NCI-H1436 treated with DMSO at 0.1 percent for 48 hours (cell line): ENCODE data around the gene MAMDC4.

ENCODE experiments used
- DNase-seq: peaks from one replicate; lab custom pipeline; 2025; lab: John Stamatoyannopoulos, UW

Gene MAMDC4

DNA sequence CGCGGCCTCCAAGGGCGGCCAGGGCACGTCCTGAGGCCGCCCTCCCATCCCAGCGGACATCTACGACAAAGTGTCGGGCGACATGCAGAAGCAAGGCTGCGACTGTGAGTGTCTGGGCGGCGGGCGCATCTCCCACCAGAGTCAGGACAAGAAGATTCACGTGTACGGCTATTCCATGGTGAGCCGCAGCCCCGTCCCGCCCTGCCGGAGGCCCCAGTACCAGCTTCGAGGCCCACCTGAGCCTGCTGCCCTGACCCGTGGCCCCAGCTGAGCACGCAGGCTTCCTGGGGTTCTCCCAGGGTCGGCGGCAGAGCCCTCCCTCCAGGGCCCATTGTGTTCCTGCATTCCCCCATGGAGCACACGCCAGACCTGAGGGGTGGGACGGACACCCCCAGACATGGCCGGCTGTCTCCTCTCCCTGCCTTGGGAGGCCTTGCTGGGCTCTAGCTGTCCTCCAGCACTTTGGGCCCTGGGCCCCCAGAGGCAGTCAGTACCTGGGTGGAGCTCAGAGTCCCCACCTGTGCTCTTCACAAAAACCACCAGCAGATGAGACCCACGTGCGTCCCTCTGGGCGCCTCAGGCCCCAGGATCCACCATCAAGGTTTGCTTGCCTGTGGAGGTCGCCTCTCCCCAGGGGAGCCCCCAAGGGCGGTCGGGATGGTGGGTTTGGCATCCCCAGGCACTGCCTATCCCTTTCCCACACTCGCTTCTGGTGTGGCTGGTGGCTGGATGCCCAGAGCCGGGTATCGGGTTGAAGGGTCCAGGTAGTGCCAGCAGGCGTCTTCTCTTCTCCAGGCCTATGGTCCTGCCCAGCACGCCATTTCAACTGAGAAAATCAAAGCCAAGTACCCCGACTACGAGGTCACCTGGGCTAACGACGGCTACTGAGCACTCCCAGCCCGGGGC lies 1.9 kb upstream of the MAMDC4 start:
- DNase-seq: no peak

DNA sequence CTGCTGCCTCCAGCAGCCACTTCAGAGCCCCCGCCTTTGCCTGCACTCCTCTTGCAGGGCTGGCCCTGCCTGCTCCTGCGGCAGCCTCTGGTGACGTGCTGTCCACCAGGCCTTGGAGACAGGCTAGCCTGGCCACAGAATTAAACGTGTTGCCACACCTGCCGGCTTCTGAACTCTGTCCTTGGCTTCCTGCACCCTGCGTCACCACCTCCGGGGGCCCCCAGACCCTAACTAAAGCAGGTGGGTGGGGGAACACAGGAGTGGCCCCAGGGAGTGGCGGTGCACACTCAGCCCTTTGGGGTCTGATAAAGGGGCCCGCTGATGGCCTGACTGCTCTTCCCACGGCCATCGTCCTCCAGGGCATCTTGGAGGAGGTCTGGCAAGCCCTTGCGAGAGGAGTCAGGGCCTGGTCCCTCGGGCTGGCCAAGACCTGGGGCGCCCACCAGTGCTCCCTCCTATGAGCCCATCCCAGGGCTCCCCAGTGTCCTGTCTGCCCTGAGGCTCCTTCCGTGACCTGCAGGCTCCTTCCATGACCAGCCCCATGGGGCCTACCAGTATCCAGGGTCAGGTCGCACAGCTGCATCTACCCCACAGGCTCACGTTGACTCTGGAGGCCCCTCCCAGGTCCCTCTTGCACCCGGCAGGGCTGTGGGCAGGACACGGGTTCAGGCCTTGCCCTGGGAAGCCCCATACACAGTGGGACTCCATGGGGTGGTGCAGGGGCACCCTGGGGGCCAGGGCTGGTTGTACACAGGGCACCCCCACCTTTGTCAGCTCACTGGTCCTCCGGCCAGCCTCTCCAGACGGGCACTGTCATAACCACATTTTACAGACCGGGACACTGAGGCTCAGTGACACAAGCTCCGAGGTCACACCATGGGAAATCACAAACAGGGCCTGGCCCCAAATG lies 1.0 kb upstream of the MAMDC4 start:
- no peak for DNase-seq

DNA sequence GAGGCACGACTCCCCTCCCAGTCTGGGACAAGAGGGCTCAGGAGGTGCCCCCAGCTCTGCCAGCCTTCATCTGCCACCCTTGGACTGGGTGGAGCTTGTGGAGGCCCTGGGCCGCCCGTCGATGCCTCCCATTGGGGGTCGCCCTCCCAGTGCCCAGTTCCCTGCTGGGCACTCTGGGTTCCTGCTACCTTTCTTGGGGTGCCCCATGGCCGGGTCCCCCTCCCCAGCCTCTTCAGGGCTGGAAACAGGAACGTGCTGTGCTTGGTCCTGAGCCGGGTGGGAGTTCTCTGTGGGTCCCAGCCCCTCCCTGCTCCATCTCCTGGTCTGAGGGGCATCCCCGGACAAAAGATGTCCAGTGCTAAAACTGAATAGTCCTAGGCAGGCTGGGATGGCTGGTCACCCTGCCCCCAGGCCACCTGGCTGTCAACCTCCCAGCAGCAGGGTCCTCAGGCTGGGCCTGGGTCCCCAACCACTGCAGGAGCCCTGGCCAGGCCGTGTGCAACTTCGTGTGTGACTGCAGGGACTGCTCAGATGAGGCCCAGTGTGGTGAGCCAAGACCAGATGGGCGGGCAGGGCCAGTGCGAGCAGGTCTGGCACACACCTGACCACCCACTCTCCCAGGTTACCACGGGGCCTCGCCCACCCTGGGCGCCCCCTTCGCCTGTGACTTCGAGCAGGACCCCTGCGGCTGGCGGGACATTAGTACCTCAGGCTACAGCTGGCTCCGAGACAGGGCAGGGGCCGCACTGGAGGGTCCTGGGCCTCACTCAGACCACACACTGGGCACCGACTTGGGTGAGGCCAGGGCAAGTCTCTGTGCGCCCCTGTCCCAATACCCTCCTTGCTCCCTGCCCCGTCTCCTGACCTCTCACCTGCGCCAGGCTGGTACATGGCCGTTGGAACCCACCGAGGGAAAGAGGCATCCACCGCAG lies 784 bp downstream of the MAMDC4 start:
- DNase-seq: no peak

DNA sequence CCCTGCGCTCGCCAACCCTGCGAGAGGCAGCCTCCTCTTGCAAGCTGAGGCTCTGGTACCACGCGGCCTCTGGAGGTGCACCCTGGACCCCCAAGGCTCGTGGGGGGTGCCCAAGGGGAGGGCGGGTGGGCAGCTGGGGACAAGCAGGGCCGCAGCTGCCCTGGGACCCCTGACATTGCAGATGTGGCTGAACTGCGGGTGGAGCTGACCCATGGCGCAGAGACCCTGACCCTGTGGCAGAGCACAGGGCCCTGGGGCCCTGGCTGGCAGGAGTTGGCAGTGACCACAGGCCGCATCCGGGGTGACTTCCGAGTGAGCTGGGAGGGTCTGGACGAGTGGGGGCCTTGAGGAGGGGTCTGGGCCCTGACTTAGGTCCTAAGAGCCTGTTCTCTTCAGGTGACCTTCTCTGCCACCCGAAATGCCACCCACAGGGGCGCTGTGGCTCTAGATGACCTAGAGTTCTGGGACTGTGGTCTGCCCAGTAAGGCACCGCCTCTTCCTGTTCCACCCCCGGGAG lies 1.5 kb downstream of the MAMDC4 start:
- DNase-seq: no peak

DNA sequence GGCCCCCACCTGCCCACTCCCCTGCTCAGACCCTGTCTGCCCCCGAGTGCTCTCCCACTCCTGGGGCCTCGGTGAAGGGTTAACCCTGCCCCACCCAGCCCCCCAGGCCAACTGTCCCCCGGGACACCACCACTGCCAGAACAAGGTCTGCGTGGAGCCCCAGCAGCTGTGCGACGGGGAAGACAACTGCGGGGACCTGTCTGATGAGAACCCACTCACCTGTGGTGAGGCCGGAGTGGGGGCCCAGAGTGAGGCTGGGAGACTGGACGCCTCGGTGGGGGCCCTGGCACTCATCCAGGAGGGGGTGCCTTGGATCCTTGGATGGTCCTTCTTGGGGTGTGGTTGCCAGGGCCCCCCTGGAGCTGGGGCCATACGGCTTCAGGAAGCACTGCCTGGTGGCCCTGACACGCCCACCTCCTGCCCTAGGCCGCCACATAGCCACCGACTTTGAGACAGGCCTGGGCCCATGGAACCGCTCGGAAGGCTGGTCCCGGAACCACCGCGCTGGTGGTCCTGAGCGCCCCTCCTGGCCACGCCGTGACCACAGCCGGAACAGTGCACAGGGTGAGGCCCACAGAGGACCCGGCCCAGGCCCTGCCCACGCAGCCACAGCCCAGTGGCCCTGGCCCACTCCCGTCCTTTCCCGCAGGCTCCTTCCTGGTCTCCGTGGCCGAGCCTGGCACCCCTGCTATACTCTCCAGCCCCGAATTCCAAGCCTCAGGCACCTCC lies 2.1 kb downstream of the MAMDC4 start:
- DNase-seq: no peak

DNA sequence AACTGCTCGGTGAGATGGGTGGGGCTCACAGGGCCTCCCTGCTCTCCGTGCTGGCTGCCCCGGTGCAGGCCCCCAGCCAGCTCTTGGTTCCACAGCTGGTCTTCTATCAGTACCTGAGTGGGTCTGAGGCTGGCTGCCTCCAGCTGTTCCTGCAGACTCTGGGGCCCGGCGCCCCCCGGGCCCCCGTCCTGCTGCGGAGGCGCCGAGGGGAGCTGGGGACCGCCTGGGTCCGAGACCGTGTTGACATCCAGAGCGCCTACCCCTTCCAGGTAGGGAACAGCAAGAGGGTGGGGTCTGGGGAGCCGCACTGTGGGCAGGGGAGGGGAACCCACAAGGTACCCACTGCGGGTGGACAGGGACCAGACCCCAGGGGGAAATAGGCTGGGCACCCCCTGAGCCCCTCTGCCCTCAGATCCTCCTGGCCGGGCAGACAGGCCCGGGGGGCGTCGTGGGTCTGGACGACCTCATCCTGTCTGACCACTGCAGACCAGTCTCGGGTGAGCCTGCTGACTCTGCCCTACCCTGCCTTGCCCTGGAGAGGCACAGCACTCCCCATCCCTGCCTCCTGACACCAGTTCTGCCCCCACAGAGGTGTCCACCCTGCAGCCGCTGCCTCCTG lies 2.8 kb downstream of the MAMDC4 start:
- DNase-seq: no peak

DNA sequence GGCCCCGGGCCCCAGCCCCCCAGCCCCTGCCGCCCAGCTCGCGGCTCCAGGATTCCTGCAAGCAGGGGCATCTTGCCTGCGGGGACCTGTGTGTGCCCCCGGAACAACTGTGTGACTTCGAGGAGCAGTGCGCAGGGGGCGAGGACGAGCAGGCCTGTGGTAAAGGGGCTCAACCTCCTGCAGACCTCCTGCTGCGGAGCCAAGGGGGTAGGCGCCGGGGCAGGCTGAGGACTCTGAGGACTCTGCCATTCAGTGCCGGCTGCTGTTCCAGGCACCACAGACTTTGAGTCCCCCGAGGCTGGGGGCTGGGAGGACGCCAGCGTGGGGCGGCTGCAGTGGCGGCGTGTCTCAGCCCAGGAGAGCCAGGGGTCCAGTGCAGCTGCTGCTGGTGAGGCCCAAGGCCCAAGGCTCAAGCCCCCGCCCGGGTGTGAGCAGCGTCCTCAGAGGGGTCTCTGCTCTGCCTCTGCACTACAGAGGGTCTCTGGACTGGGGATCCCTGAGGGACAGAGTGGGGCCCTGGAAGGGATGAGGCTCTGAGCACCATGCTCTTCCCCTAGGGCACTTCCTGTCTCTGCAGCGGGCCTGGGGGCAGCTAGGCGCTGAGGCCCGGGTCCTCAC lies 3.4 kb downstream of the MAMDC4 start:
- DNase-seq: no peak

DNA sequence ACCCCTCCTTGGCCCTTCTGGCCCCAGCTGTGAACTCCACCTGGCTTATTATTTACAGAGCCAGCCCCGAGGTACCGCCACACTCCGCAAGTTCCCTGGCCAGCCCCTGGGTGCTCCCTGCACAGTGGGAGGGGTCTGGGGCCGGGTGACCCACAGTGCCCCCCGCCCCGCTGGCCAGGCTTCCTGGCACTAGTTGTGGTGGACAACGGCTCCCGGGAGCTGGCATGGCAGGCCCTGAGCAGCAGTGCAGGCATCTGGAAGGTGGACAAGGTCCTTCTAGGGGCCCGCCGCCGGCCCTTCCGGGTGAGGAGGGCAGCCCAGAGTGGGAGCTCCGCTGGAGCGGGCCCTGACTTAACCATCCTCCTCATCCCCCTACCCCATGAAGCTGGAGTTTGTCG lies 3.9 kb downstream of the MAMDC4 start:
- DNase-seq: no peak

DNA sequence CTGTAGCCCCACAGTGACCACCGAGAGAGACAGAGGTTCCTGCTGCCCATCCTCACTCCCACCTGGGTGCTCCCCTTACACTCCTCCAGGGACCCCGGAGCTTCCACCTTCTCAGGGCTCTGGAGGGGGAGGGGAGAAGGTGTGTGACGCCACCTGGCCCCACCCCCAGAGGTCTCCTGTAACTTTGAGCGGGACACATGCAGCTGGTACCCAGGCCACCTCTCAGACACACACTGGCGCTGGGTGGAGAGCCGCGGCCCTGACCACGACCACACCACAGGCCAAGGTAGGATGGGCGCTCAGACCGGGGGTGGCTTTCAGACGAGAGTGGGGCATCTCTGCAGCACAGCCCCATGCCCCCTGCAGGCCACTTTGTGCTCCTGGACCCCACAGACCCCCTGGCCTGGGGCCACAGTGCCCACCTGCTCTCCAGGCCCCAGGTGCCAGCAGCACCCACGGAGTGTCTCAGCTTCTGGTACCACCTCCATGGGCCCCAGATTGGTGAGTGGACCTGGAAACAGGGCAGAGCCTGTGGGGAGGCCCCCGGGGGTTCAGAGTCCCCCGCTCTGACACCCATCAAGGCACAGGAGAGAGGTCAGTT lies 4.5 kb downstream of the MAMDC4 start:
- no peak for DNase-seq

DNA sequence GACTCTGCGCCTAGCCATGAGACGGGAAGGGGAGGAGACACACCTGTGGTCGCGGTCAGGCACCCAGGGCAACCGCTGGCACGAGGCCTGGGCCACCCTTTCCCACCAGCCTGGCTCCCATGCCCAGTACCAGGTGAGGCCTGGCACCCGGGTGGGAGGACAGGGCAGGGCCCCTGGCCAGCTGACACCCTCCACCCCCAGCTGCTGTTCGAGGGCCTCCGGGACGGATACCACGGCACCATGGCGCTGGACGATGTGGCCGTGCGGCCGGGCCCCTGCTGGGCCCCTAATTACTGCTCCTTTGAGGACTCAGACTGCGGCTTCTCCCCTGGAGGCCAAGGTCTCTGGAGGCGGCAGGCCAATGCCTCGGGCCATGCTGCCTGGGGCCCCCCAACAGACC lies 5.0 kb downstream of the MAMDC4 start:
- no peak for DNase-seq

DNA sequence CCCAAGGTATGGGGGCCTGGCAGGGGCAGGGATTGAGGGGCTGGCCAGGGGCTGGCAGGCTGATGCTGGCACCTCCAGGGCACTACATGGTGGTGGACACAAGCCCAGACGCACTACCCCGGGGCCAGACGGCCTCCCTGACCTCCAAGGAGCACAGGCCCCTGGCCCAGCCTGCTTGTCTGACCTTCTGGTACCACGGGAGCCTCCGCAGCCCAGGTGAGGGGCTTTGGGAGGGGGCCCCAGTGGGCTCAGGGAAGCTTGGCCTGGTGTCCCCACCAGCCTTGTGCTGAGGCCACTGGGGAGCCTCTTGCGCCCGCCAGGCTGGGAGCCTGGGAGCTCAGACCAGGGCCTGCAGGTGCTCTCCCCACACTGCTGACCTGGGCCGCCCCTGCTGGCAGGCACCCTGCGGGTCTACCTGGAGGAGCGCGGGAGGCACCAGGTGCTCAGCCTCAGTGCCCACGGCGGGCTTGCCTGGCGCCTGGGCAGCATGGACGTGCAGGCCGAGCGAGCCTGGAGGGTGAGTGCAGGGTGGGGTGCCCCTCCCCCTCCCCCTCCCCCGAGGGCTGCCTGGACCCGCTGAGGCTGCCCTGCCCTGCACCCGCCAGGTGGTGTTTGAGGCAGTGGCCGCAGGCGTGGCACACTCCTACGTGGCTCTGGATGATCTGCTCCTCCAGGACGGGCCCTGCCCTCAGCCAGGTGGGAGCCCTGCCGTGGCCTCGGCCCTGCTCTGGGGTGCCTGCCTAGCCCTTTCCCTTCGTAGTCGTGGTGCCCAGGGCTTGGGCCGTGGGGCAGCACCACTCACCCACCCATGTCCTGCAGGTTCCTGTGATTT lies 5.7 kb downstream of the MAMDC4 start:
- no peak for DNase-seq

DNA sequence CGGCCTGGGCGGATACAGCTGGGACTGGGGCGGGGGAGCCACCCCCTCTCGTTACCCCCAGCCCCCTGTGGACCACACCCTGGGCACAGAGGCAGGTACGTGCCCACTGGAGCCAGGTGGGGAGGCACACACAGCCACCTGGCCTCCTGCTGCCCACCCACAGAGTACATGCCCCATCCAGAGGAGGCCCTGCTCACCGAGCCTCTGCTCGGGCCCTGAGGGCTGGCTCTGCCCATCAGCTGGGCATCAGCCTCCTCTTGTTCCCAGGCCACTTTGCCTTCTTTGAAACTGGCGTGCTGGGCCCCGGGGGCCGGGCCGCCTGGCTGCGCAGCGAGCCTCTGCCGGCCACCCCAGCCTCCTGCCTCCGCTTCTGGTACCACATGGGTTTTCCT lies 6.3 kb downstream of the MAMDC4 start:
- no peak for DNase-seq

DNA sequence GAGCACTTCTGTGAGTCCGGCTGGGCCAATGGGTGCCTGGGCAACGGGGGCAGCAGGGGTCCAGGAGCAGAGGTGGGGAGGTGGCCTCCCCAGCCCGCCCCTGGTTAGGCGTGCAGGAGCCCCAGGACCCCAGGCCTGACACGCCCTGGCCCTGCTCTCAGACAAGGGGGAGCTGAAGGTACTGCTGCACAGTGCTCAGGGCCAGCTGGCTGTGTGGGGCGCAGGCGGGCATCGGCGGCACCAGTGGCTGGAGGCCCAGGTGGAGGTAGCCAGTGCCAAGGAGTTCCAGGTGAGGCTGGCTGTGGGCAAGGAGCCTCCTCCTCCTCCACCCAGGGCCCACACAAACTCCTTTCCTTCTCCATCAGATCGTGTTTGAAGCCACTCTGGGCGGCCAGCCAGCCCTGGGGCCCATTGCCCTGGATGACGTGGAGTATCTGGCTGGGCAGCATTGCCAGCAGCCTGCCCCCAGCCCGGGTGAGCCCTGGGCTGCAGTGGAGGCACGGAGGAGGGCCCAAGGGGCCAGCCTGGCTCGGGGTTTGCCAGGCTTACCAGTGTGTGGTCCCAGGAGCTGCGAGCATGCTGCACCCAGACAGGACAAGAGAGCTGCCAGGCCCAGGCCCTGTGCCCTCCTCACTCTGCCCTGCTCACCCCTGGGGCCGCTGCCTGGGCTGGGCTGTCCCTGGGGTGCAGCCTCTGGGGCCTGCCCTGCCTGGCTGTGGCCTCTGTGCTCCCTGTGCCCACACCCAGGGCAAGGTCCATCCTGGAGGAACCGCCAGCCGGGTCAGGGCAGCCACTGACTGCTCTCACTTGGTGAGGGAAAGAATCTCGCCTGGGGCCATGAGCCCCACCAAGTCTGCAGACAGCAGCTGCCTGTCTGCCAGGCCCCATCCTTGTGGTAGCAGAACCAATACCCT lies 7.0 kb downstream of the MAMDC4 start:
- DNase-seq: no peak

DNA sequence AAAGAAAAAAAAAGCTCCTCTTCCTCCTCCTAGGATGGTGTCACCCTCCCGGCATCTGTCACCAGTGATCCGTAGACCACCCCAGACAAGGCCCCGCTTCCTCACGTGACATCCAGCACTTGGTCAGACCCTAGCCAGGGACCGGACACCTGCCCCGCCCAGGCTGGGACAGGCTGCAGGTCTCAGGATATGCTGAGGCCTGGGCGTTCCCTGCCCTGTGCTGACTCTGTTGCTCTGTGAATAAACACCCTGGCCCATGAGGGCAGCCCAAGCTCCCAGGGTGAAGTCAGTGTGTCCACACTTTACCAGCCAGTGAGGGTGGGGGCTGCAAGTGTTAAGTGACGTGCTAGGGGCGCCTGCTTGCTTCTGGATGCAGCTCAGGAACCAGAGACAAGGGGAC lies 8.4 kb downstream of the MAMDC4 start:
- no peak for DNase-seq

DNA sequence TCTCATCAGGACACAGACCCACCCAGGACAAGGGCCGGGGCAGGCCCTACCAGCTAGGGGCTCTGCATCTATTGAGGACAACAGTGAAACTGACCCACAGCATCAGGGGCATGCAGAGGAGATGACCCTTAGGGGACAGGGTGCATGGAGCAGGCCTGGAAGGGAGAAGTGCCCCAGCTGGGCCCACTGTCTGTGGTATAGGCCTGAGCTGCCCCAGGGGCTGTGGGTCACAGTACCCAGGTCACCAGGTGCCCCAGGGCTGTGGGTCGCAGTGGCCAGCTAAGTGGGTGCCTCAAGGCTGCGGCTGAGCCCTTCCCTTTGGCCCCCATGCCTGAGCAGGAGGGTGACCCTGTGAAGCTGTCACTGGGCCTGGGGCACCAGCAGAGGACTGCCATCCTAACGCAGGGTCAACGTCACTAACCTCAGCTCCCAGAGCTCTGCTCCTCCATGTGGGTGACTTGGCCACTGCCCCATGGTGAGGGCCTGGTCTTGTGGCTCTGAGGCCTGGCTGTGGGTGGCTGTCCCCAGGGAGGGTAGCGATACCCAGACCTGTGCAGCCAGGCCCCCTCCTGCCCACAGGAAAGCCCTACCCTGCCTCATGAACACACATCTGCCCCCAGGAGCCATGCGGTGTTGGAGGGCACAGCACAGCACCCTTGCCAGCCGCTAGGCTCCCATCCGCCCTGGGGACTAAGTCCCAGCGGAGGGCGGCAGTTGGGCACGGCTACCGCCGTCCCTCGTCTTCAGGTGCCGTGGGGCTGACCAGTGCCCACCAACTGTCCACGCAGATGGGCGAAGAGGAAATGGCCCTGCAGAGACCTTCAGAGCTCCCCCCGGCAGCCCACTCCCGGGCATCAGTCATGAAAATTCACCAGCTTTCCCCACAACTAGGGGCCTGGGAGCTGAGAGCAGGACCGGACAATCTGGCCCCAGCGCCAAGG lies 9.1 kb downstream of the MAMDC4 start:
- DNase-seq: no peak

DNA sequence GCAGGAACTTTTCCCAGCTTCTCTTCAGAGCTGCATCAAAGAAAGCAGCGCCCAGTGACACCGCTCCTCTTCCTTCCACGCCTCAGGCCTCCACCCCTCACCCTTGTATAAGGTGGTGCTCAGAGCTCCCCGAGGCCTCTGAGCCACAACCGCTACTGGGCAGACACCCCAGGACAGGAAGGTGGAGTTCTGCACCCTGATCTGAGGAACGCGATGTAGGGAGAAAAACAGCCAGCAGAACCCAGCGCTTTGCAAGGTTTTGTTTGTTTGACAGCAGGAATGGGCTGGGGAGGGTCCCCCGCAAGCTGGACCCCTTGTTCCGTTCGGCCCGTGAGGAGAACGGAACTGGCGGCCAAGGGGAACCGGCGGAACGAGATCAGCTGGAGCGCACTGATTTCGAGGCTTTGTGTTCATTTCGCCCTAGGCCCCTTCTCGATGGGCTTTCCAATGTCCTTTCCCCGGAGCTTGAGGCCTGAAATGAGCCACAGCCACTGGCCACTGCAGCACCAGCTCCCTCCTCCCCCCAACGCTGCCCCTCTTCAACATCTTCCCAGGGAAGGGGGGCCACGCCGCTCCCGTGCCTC lies 9.8 kb downstream of the MAMDC4 start:
- no peak for DNase-seq
